MM.1S (cell line): ENCODE results near the gene RELA.

Experiments used
- DNase-seq: peaks from one replicate; pipeline ENCODE4 v3.0.0-alpha.2; 2015
- H2AFZ ChIP-seq: fragments of 300-600 bp; sonication (generic); 2 replicates; pipeline ENCODE4 v1.6.0; 2016; ENCODE audit warnings: antibody characterized with exemption, low read length
- H3F3A ChIP-seq: fragments of 300-600 bp; sonication (generic); 2 replicates; pipeline ENCODE4 v1.6.1; 2016; ENCODE audit warnings: mild to moderate bottlenecking, antibody characterized with exemption, low read length, moderate library complexity, mixed read lengths; ENCODE audit not compliant: insufficient read depth
- H3K27ac ChIP-seq: fragments of 300-600 bp; sonication (generic); 2 replicates; pipeline ENCODE4 v1.5.1; 2016; ENCODE audit warnings: mild to moderate bottlenecking, low read length
- H3K27me3 ChIP-seq: fragments of 300-600 bp; sonication (generic); replicated peaks from 2 replicates; pipeline ENCODE4 v1.6.0; 2016; ENCODE audit warnings: low read length; ENCODE audit not compliant: insufficient read depth
- H3K36me3 ChIP-seq: fragments of 300-600 bp; sonication (generic); replicated peaks from 2 replicates; pipeline ENCODE4 v1.6.1; 2016; ENCODE audit warnings: mild to moderate bottlenecking, low read length, mixed read lengths; ENCODE audit not compliant: insufficient read depth
- H3K4me1 ChIP-seq: fragments of 300-600 bp; sonication (generic); 2 replicates; pipeline ENCODE4 v1.6.1; 2016; ENCODE audit warnings: low read length, mixed read lengths
- H3K4me2 ChIP-seq: fragments of 300-600 bp; sonication (generic); 2 replicates; pipeline ENCODE4 v1.6.0; 2016; ENCODE audit warnings: low read depth, low read length
- H3K4me3 ChIP-seq: fragments of 300-600 bp; sonication (generic); 2 replicates; pipeline ENCODE4 v1.5.1; 2016; ENCODE audit warnings: low read length, mixed read lengths
- H3K79me2 ChIP-seq: fragments of 300-600 bp; sonication (generic); 2 replicates; pipeline ENCODE4 v1.6.1; 2016; ENCODE audit warnings: mixed run types, low read length, mixed read lengths
- H3K9ac ChIP-seq: fragments of 300-600 bp; sonication (generic); 2 replicates; pipeline ENCODE4 v1.6.1; 2016; ENCODE audit warnings: low read length, mixed read lengths
- H3K9me2 ChIP-seq: fragments of 300-600 bp; sonication (generic); replicated peaks from 2 replicates; pipeline ENCODE4 v1.6.1; 2016; ENCODE audit warnings: mild to moderate bottlenecking, low read length, mixed read lengths; ENCODE audit not compliant: insufficient read depth
- H3K9me3 ChIP-seq: fragments of 300-600 bp; sonication (generic); replicated peaks from 2 replicates; pipeline ENCODE4 v1.6.1; 2016; ENCODE audit warnings: mild to moderate bottlenecking, low read length, mixed read lengths; ENCODE audit not compliant: insufficient read depth
- H4K20me1 ChIP-seq: fragments of 300-600 bp; sonication (generic); 2 replicates; pipeline ENCODE4 v1.6.1; 2016; ENCODE audit warnings: mild to moderate bottlenecking, low read length, moderate library complexity, mixed read lengths; ENCODE audit not compliant: insufficient read depth
- EZH2 ChIP-seq: fragments of 300-600 bp; sonication (generic); optimal IDR thresholded peaks from 2 replicates; pipeline ENCODE3; 2017; ENCODE audit warnings: low read depth, mild to moderate bottlenecking, antibody characterized with exemption, low read length, mixed read lengths
- EZH2phosphoT487 ChIP-seq: fragments of 300-600 bp; sonication (generic); IDR thresholded peaks from 2 replicates; pipeline ENCODE4 v1.6.1; 2018; ENCODE audit warnings: antibody characterized with exemption, low read length
- TF ChIP-seq, protein P1 (sequence below): fragments of 300-600 bp; sonication (generic); IDR thresholded peaks from 2 replicates; pipeline ENCODE4 v1.5.1; 2016; ENCODE audit warnings: antibody characterized with exemption, low read length, mixed read lengths

RELA gene

DNA sequence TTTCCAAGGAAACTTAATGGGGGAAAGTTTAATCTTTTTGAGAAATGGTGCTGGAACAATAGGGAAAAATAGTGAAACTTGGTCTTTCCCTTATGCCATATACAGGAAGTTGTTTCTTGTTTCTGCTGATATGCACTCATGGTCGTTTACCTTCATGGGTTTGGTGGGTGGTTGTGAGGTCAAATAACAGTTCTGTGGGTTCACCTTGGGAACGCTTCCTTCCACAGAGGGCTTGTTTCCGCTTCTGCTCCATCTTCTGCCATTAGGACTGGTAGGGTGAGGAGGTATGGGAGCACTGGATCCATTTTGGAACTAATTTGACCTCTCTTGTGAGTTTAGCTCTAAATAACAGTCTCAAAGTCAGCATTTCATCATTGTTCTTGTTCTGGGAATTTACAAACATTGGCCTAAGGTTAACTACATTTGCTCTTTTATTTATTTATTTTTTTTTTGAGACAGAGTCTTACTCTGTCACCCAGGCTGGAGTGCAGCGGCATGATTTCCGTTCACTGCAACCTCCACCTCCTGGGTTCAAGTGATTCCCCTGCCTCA lies 17.6 kb upstream of the RELA start:
- no peaks in the 10 kb centered on the region for H3K9me3 ChIP-seq
- no peak overlapping the region for H3K4me3 ChIP-seq
- H3F3A ChIP-seq, result no peaks in the 10 kb centered on the region
- H3K36me3 ChIP-seq, result no peaks in the 10 kb centered on the region
- DNase-seq, result no peak
- no peak overlapping the region for H3K9ac ChIP-seq
- H3K4me2 ChIP-seq, result no peak overlapping the region
- H3K27me3 ChIP-seq, result no peaks in the 10 kb centered on the region
- H3K4me1 ChIP-seq, result no peaks in the 10 kb centered on the region
- no peaks in the 10 kb centered on the region for H4K20me1 ChIP-seq
- no peak for TF ChIP-seq EZH2
- TF ChIP-seq EZH2phosphoT487, result no peak
- TF ChIP-seq, protein P1, sequence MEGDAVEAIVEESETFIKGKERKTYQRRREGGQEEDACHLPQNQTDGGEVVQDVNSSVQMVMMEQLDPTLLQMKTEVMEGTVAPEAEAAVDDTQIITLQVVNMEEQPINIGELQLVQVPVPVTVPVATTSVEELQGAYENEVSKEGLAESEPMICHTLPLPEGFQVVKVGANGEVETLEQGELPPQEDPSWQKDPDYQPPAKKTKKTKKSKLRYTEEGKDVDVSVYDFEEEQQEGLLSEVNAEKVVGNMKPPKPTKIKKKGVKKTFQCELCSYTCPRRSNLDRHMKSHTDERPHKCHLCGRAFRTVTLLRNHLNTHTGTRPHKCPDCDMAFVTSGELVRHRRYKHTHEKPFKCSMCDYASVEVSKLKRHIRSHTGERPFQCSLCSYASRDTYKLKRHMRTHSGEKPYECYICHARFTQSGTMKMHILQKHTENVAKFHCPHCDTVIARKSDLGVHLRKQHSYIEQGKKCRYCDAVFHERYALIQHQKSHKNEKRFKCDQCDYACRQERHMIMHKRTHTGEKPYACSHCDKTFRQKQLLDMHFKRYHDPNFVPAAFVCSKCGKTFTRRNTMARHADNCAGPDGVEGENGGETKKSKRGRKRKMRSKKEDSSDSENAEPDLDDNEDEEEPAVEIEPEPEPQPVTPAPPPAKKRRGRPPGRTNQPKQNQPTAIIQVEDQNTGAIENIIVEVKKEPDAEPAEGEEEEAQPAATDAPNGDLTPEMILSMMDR, result no peak
- H3K9me2 ChIP-seq, result no peaks in the 10 kb centered on the region
- no peak overlapping the region for H3K27ac ChIP-seq
- H3K79me2 ChIP-seq, result no peaks in the 10 kb centered on the region
- no peak overlapping the region for H2AFZ ChIP-seq

DNA sequence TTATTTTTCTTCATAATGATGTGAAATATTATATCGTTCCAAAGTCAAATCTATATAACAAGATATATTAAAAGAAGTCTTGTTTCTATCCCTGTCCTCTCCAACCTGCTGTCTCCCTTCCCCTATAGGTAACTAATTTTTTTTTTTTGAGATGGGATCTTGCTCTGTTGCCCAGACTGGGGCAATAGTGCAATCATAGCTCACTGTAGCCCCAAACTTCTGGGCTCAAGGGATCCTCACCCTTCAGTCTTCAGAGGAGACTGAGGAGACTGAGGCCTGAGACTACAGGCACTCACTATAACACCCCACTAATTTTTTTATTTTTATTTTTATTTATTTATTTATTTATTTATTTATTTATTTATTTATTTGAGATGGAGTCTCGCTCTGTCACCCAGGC lies 10.3 kb upstream of the RELA start:
- Histone ChIP-seq H3K27me3 (no peaks in the 10 kb centered on the region), H3K9me3 (no peaks in the 10 kb centered on the region), H3K4me2 (no peak overlapping the region), H3K9me2 (no peaks in the 10 kb centered on the region), H4K20me1 (no peaks in the 10 kb centered on the region), H3K9ac (no peak overlapping the region), H3K36me3 (no peaks in the 10 kb centered on the region), H3F3A (no peaks in the 10 kb centered on the region), H3K4me1 (no peaks in the 10 kb centered on the region), H3K79me2 (no peaks in the 10 kb centered on the region), H3K27ac (no peak overlapping the region), H3K4me3 (no peak overlapping the region), H2AFZ (no peak overlapping the region)
- DNase-seq, result no peak
- TF ChIP-seq, protein P1, result no peak

DNA sequence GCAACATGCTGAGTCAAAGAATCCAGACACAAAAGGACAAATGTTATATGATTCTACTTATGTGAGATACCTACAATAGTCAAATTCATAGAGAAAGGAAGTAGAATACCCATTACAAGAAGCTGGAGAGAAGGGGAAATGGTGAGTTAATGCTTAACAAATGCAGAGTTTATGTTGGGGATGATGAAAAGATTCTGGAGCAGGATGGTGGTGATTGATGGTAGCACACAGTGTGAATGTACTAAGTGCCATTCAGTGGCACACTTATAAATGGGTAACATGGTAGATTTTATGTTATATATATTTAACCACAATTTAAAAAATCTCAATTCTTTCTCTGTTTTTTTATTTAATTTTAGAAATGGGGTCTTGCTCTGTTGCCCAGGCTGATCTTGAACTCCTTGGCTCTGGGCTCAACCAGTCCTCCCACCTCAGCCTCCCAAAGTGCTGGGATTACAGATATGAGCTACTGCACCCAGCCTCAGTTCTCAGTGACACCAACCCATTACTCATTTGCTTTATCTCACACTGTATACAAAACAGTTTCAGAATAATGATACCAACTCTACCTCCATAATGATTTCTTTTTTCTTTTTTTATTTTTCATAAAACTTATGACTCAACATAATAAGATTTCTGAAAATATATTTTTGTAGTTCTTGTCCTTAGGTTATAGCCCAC lies 9.6 kb upstream of the RELA start:
- no peaks in the 10 kb centered on the region for H3K36me3 ChIP-seq
- H3K9ac ChIP-seq, result no peak overlapping the region
- H3K27me3 ChIP-seq, result no peaks in the 10 kb centered on the region
- H3K4me2 ChIP-seq, result no peak overlapping the region
- H3K9me2 ChIP-seq, result no peaks in the 10 kb centered on the region
- TF ChIP-seq EZH2phosphoT487, result no peak
- no peak for TF ChIP-seq EZH2
- TF ChIP-seq, protein P1, result no peak
- H3F3A ChIP-seq, result no peaks in the 10 kb centered on the region
- H3K4me1 ChIP-seq, result no peaks in the 10 kb centered on the region
- H4K20me1 ChIP-seq, result no peaks in the 10 kb centered on the region
- no peak overlapping the region for H3K27ac ChIP-seq
- no peak overlapping the region for H2AFZ ChIP-seq
- H3K79me2 ChIP-seq, result no peaks in the 10 kb centered on the region
- H3K9me3 ChIP-seq, result no peaks in the 10 kb centered on the region
- DNase-seq, result no peak
- no peak overlapping the region for H3K4me3 ChIP-seq
